ENCODE results near the gene COL9A3.

DNA sequence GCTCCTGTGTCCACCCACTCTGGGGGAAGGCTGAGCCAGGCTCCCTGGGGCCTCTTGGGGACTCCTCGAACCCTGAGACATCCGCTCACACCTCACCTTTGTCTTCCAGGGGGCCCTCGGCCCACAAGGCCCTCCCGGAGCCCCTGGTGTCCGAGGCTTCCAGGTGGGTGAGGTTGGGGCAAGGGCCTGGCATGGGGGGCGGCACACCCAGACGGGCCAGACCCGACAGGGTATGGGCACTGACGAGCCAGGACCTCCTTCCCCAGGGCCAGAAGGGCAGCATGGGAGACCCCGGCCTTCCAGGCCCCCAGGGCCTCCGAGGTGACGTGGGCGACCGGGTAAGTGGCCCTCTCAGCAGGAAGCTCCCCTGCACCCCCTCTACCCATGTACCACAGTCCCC, 13.4 kb downstream of the COL9A3 start:
- TF ChIP-seq, protein P1, sequence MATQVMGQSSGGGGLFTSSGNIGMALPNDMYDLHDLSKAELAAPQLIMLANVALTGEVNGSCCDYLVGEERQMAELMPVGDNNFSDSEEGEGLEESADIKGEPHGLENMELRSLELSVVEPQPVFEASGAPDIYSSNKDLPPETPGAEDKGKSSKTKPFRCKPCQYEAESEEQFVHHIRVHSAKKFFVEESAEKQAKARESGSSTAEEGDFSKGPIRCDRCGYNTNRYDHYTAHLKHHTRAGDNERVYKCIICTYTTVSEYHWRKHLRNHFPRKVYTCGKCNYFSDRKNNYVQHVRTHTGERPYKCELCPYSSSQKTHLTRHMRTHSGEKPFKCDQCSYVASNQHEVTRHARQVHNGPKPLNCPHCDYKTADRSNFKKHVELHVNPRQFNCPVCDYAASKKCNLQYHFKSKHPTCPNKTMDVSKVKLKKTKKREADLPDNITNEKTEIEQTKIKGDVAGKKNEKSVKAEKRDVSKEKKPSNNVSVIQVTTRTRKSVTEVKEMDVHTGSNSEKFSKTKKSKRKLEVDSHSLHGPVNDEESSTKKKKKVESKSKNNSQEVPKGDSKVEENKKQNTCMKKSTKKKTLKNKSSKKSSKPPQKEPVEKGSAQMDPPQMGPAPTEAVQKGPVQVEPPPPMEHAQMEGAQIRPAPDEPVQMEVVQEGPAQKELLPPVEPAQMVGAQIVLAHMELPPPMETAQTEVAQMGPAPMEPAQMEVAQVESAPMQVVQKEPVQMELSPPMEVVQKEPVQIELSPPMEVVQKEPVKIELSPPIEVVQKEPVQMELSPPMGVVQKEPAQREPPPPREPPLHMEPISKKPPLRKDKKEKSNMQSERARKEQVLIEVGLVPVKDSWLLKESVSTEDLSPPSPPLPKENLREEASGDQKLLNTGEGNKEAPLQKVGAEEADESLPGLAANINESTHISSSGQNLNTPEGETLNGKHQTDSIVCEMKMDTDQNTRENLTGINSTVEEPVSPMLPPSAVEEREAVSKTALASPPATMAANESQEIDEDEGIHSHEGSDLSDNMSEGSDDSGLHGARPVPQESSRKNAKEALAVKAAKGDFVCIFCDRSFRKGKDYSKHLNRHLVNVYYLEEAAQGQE (IDR thresholded peaks at IDR 0.05; ENCODE audit: insufficient read depth in 1 of 2, low read depth in 2 of 2, low read length in 1 of 2): no peak
- TF ChIP-seq POLR2AphosphoS5 (IDR thresholded peaks at IDR 0.05; ENCODE audit: low read depth, low read length) (no peak), CTCF (IDR thresholded peaks at IDR 0.05) (no peak), SIN3A (IDR thresholded peaks at IDR 0.05; ENCODE audit: borderline replicate concordance, insufficient read depth, low read depth, low read length) (no peak)
